PC-3 (cell line): Measurements from ENCODE around the gene ERP27. TPM values are rescaled to one million over a fixed set of nuclear protein-coding genes. Genes with fewer than 3 reads are reported as not detected.

Experiments
- ATAC-seq: fragments of 200-7000 bp; cut with Tn5 transposase; 2 replicates; pipeline ENCODE4 v1.9.1; 2020; ENCODE audit warnings: mild to moderate bottlenecking, moderate library complexity
- Bru-seq: library from RNA; stranded (reverse); fragments of 400-500 nt; gene quantifications from one replicate; lab custom pipeline; 2021; lab: Mats Ljungman, UMichigan
- BruChase-seq, 2 experiments: library from RNA; stranded (reverse); fragments of 400-500 nt; gene quantifications; one replicate each; lab custom pipeline; 2021; lab: Mats Ljungman, UMichigan
- BruUV-seq: library from RNA; stranded (reverse); fragments of 400-500 nt; replicated peaks from 2 replicates; lab custom pipeline; 2021; lab: Mats Ljungman, UMichigan
- CTCF ChIA-PET: fragments of 300-600 bp; sonication (Branson Sonifier 250); formaldehyde crosslinking; loops from one replicate; lab custom pipeline; 2022; ENCODE audit warnings: antibody characterized with exemption; lab: Charles Lee
- POLR2A ChIA-PET: fragments of 300-600 bp; sonication (Branson Sonifier 250); formaldehyde crosslinking; loops from one replicate; lab custom pipeline; 2022; ENCODE audit warnings: antibody characterized with exemption; ENCODE audit not compliant: unreplicated experiment; lab: Charles Lee
- DNase-seq: peaks from one replicate; pipeline ENCODE4 v3.0.0-alpha.2; 2015
- H2AFZ ChIP-seq: fragments of 300-600 bp; sonication (generic); 2 replicates; pipeline ENCODE4 v1.6.0; 2016; ENCODE audit warnings: antibody characterized with exemption, low read length
- H3F3A ChIP-seq: fragments of 300-600 bp; sonication (generic); one replicate; pipeline ENCODE4 v1.6.0; 2017; ENCODE audit warnings: antibody characterized with exemption, low read length, control low read depth, mild to moderate bottlenecking; ENCODE audit not compliant: unreplicated experiment
- H3K27ac ChIP-seq: fragments of 300-600 bp; sonication (generic); 2 replicates; pipeline ENCODE4 v1.5.1; 2016; ENCODE audit warnings: mild to moderate bottlenecking, low read length
- H3K27me3 ChIP-seq: fragments of 300-600 bp; sonication (generic); 2 replicates; pipeline ENCODE4 v1.6.1; 2016; ENCODE audit warnings: low read length, mixed read lengths
- H3K36me3 ChIP-seq: fragments of 300-600 bp; sonication (generic); 2 replicates; pipeline ENCODE4 v1.6.1; 2016; ENCODE audit warnings: low read depth, mixed run types, low read length, mixed read lengths
- H3K4me1 ChIP-seq: fragments of 300-600 bp; sonication (generic); 2 replicates; pipeline ENCODE4 v1.5.1; 2016; ENCODE audit warnings: low read length; ENCODE audit not compliant: insufficient read depth
- H3K4me2 ChIP-seq: fragments of 300-600 bp; sonication (generic); 2 replicates; pipeline ENCODE4 v1.6.0; 2016; ENCODE audit warnings: low read length
- H3K4me3 ChIP-seq: fragments of 300-600 bp; sonication (generic); 2 replicates; pipeline ENCODE4 v1.5.1; 2016; ENCODE audit warnings: mild to moderate bottlenecking, low read length, mixed read lengths
- H3K79me2 ChIP-seq: fragments of 300-600 bp; sonication (generic); 2 replicates; pipeline ENCODE4 v1.6.1; 2017; ENCODE audit warnings: low read length, mixed read lengths
- H3K9ac ChIP-seq: fragments of 300-600 bp; sonication (generic); 2 replicates; pipeline ENCODE4 v1.6.0; 2016; ENCODE audit warnings: mild to moderate bottlenecking, low read length
- H3K9me2 ChIP-seq: fragments of 300-600 bp; sonication (generic); replicated peaks from 2 replicates; pipeline ENCODE4 v1.6.1; 2016; ENCODE audit warnings: mixed run types, low read length, mixed read lengths
- H3K9me3 ChIP-seq: fragments of 300-600 bp; sonication (generic); 2 replicates; pipeline ENCODE4 v1.6.1; 2016; ENCODE audit warnings: low read length, mixed read lengths
- H4K20me1 ChIP-seq: fragments of 300-600 bp; sonication (generic); 2 replicates; pipeline ENCODE4 v1.6.1; 2016; ENCODE audit warnings: low read length, mixed read lengths
- EZH2 ChIP-seq: fragments of 300-600 bp; sonication (generic); IDR thresholded peaks from one replicate; pipeline ENCODE4 v1.6.1; 2017; ENCODE audit warnings: antibody characterized with exemption, mild to moderate bottlenecking, low read length; ENCODE audit not compliant: unreplicated experiment
- EZH2phosphoT487 ChIP-seq: fragments of 300-600 bp; sonication (generic); IDR thresholded peaks from 2 replicates; pipeline ENCODE4 v1.6.1; 2018; ENCODE audit warnings: mild to moderate bottlenecking, antibody characterized with exemption, low read length, borderline replicate concordance
- intact Hi-C: fragments of 100-400 bp; cut with micrococcal nuclease; formaldehyde crosslinking; loops from 2 replicates; pipeline ENCODE4 v1.9.0; 2023
- long read RNA-seq: library from polyadenylated mRNA; unstranded; transcript quantifications from one replicate; pipeline ENCODE4 v2.0.0, GENCODE V29; 2021; ENCODE audit not compliant: unreplicated experiment
- total RNA-seq: library from RNA; depleted of rRNA; stranded (reverse); fragments of >200 nt; gene quantifications from 2 replicates; pipeline ENCODE4 v1.2.3, GENCODE V29; 2014; rRNA removed
- TF ChIP-seq, protein P1 (sequence below): fragments of 300-600 bp; sonication (generic); conservative IDR thresholded peaks from 2 replicates; pipeline ENCODE4 v1.5.1; 2017; ENCODE audit warnings: antibody characterized with exemption, low read depth, mild to moderate bottlenecking, low read length

Gene ERP27
- not detected in 2 replicates for total RNA-seq
- Bru-seq, nascent RNA = percentile 16 among the genes with signal in this experiment
- percentile 11 among the genes with signal in this experiment for BruChase-seq, experiment 1, labeled RNA remaining after a 6-hour chase
- percentile 8 among the genes with signal in this experiment for BruChase-seq, experiment 2, labeled RNA remaining after a 2-hour chase
- long read RNA-seq = 0 reads

DNA sequence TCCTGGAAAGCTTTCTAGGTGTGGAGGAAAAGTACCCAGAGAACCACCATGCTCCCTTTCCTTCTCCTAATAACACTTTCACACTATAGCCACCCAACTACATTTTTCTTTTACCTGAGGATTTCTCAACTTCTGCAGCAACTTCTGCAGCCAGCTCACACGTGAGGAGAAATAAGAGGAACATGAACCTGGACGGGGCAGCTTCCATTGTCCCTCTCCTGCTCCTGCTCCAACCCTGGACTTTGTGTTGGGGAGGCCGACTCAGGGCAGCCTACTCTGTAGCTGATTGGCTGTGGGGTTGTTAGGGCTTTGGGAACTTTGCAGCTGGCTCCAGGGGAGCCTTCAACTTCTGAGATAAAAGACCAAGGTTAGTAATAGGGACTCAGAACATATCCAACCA is at the start of gene ERP27:
Gene ERP27 (minus strand): TSS at position 237 of the 400 bp plus-strand sequence. CDS start 29 bp downstream, at position 208.
- H3K9me3 ChIP-seq = no peaks in the 10 kb centered on the region
- H2AFZ ChIP-seq = no peak within 1 kb of the TSS
- ChIA-PET CTCF (no interaction called here), POLR2A (no interaction called here)
- H3K9ac ChIP-seq = no peak within 1 kb of the TSS
- no peaks in the 10 kb centered on the region for H3F3A ChIP-seq
- TF ChIP-seq EZH2phosphoT487 (no peak), EZH2 (no peak)
- TF ChIP-seq, protein P1, sequence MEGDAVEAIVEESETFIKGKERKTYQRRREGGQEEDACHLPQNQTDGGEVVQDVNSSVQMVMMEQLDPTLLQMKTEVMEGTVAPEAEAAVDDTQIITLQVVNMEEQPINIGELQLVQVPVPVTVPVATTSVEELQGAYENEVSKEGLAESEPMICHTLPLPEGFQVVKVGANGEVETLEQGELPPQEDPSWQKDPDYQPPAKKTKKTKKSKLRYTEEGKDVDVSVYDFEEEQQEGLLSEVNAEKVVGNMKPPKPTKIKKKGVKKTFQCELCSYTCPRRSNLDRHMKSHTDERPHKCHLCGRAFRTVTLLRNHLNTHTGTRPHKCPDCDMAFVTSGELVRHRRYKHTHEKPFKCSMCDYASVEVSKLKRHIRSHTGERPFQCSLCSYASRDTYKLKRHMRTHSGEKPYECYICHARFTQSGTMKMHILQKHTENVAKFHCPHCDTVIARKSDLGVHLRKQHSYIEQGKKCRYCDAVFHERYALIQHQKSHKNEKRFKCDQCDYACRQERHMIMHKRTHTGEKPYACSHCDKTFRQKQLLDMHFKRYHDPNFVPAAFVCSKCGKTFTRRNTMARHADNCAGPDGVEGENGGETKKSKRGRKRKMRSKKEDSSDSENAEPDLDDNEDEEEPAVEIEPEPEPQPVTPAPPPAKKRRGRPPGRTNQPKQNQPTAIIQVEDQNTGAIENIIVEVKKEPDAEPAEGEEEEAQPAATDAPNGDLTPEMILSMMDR = no peak
- H3K4me3 ChIP-seq = no peak within 1 kb of the TSS
- peaks cover 25% of the 10 kb centered on the region for H3K4me1 ChIP-seq
- no peak for ATAC-seq
- no peaks in the 10 kb centered on the region for H3K36me3 ChIP-seq
- no peaks in the 10 kb centered on the region for H4K20me1 ChIP-seq
- H3K27ac ChIP-seq = no peak within 1 kb of the TSS
- no peaks in the 10 kb centered on the region for H3K9me2 ChIP-seq
- H3K79me2 ChIP-seq = no peaks in the 10 kb centered on the region
- BruUV-seq = no TSS peak
- DNase-seq = no peak
- H3K27me3 ChIP-seq = no peaks in the 10 kb centered on the region
- intact Hi-C loops = no loop called here
- H3K4me2 ChIP-seq = no peak within 1 kb of the TSS

DNA sequence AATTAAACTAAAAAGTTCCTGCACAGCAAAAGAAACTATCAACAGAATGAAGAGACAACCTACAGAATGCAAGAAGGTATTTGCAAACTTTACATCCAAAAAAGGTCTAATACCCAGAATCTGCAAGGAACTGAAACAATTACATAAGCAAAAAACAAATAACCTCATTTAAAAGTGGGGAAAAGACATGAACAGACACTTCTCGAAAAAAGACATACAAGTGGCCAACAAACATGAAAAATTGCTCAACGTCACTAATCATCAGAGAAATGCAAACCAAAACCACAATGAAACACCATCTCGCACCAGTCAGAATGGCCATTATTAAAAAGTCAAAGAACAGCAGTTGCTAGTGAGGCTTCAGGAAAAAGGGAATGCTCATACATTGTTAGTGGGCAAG is 49.7 kb upstream of the ERP27 start:
- H2AFZ ChIP-seq = no peak overlapping the region
- H4K20me1 ChIP-seq = no peaks in the 10 kb centered on the region
- CTCF ChIA-PET = no interaction called here
- no peak for TF ChIP-seq EZH2phosphoT487
- no peak overlapping the region for H3K4me3 ChIP-seq
- no peak for ATAC-seq
- H3K79me2 ChIP-seq = no peaks in the 10 kb centered on the region
- no peaks in the 10 kb centered on the region for H3K36me3 ChIP-seq
- DNase-seq = no peak
- no peaks in the 10 kb centered on the region for H3K9me3 ChIP-seq
- no peaks in the 10 kb centered on the region for H3K27me3 ChIP-seq
- no peak overlapping the region for H3K27ac ChIP-seq
- H3K9me2 ChIP-seq = no peaks in the 10 kb centered on the region
- no TSS peak for BruUV-seq
- POLR2A ChIA-PET = no interaction called here
- H3F3A ChIP-seq = no peaks in the 10 kb centered on the region
- no peak overlapping the region for H3K4me2 ChIP-seq
- H3K4me1 ChIP-seq = no peaks in the 10 kb centered on the region
- no peak overlapping the region for H3K9ac ChIP-seq
- intact Hi-C loops = no loop called here

DNA sequence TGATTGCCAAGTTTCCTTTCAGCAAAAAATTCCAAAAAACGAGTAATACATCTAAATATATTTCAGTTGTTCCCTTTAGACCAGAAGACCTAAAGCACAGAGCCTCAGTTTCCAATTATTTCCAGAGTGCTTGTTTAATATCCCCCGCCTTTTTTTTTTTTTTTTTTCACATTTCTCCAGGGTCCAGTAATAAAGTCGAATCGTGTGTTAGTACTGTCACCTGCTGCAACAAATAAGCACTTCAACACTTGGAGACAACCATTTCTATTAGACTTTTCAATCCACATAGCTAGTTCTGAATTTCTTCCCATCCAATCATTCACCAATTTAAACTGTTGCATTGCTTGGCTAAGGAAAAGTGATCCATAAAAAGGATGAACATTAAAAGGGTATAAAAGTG is 48.1 kb upstream of the ERP27 start:
- intact Hi-C loops = loop anchor here (2.0 kb wide), 1 partner anchor 142 kb away; no protein-coding TSS in a partner anchor
- POLR2A ChIA-PET = interaction anchor here (0.6 kb wide), 1 partner anchor 126 kb away, joined by 5 read pairs; no protein-coding TSS in a partner anchor
- H3K9me2 ChIP-seq = no peaks in the 10 kb centered on the region
- no peak overlapping the region for H3K27ac ChIP-seq
- no peaks in the 10 kb centered on the region for H3K9me3 ChIP-seq
- no peaks in the 10 kb centered on the region for H3F3A ChIP-seq
- H3K4me1 ChIP-seq = no peaks in the 10 kb centered on the region
- no peaks in the 10 kb centered on the region for H4K20me1 ChIP-seq
- H3K79me2 ChIP-seq = no peaks in the 10 kb centered on the region
- CTCF ChIA-PET = interaction anchor here (0.6 kb wide), 1 partner anchor 163 kb away, joined by 5 read pairs; no protein-coding TSS in a partner anchor
- H2AFZ ChIP-seq = no peak overlapping the region
- no peak for DNase-seq
- no peak for TF ChIP-seq EZH2
- TF ChIP-seq, protein P1 = peak; percentile 26; the same call in 1 of the 2 replicates
- no peaks in the 10 kb centered on the region for H3K27me3 ChIP-seq
- no peaks in the 10 kb centered on the region for H3K36me3 ChIP-seq
- no peak overlapping the region for H3K4me2 ChIP-seq
- H3K9ac ChIP-seq = no peak overlapping the region
- BruUV-seq = no TSS peak
- H3K4me3 ChIP-seq = no peak overlapping the region
- ATAC-seq = no peak
